Measurements from ENCODE around the gene SMCO1.
"Not testable (repeated sequence)": the region's sequence is repeated elsewhere in the genome, so short reads cannot be mapped to it uniquely, and the experiment has no call there.

SMCO1 gene

DNA sequence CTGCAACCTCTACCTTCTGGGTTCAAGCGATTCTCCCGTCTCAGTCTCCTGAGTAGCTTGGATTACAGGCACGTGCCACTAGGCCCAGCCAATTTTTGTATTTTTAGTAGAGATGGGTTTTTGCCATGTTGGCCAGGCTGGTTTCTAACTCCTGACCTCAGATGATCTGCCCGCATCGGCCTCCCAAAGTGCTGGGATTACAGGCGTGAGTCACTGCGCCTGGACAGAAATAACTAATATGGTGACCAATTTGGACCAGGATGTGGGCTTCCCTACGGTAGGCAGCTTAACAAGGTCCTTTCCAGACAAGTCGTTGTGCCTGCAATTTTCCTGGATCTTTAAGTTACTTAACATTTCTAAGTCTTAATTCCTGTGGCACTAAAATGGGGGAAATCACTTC lies 38.4 kb upstream of the SMCO1 start:
- TF ChIP-seq, protein P1, sequence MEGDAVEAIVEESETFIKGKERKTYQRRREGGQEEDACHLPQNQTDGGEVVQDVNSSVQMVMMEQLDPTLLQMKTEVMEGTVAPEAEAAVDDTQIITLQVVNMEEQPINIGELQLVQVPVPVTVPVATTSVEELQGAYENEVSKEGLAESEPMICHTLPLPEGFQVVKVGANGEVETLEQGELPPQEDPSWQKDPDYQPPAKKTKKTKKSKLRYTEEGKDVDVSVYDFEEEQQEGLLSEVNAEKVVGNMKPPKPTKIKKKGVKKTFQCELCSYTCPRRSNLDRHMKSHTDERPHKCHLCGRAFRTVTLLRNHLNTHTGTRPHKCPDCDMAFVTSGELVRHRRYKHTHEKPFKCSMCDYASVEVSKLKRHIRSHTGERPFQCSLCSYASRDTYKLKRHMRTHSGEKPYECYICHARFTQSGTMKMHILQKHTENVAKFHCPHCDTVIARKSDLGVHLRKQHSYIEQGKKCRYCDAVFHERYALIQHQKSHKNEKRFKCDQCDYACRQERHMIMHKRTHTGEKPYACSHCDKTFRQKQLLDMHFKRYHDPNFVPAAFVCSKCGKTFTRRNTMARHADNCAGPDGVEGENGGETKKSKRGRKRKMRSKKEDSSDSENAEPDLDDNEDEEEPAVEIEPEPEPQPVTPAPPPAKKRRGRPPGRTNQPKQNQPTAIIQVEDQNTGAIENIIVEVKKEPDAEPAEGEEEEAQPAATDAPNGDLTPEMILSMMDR (IDR thresholded peaks at IDR 0.05; ENCODE audit: low read depth, low read length) = no peak
- no peak for DNase-seq (ENCODE audit: extremely low read depth, low read depth)

DNA sequence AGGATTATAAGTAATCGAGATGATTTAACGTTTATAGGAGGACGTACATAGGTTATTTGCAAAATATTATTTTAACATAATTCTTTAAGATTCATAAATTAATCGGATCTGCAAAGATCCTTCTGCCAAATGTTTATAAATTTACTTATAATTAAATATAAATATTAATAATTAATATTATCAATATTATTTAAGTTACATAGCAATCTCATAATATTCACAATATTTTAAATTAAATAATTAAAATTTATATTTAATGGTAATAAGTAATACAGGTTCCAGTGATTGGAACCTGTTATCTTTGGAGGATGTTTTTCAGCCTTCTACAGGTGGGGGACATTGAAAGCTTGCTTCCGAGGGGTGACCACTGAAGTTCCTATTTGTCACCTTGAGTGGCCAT lies 37.1 kb upstream of the SMCO1 start:
- TF ChIP-seq, protein P1 (IDR thresholded peaks at IDR 0.05; ENCODE audit: low read depth, low read length) = no peak

DNA sequence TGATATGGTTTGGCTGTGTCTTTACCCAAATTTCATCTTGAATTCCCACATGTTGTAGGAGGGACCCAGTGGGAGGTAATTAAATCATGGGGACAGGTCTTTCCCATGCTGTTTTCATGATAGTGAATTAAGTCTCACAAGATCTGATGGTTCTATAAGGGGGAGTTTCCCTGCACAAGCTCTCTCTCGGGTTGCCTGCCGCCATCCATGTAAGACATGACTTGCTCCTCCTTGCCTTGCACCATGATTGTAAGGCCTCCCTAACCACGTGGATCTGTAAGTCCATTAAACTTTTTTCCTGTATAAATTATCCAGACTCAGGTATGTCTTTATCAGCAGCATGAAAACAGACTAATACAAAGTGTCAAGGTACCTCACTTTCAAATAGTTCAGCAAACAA lies 35.0 kb upstream of the SMCO1 start:
- not testable (repeated sequence) for DNase-seq (ENCODE audit: extremely low read depth, low read depth)

More for the DNA sequence above, 37.1 kb upstream of the SMCO1 start:
- no peak for DNase-seq (ENCODE audit: extremely low read depth, low read depth)

DNA sequence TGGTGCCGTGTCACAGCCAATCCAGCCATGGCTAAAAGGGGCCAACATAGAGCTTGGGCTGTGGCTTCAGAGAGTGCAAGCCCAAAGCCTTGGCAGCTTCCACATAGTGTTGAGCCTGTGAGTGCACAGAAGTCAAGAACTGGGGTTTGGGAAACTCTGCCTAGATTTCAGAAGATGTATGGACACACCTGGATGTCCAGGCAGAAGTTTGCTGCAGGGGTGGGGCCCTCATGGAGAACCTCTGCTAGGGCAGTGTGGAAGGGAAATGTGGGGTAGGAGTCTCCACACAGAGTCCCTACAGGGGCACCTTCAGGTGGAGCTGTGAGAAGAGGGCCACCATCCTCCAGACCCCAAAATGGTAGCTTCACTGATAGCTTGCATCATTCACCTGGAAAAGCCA lies 34.2 kb upstream of the SMCO1 start:
- DNase-seq (ENCODE audit: extremely low read depth, low read depth) = not testable (repeated sequence)

DNA sequence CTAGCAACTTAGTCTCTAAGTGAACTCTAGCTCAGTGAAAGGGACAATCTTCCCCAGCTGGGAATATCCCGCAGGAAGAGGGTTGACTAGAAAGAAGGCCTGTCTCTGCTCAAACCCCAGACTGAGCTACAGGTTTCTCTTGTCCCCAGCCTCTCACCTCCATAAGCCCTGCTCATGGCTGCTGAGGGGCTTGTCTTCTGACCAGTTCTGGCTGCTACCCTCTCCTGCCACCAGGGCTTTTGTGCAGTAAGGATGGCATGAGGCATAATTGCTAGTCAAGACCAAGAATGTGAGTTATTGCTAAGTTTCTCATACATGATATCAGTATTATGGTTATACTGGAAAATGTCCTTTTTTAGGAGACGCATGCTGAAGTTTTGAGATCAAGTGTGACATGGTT lies 31.9 kb upstream of the SMCO1 start:
- DNase-seq (ENCODE audit: extremely low read depth, low read depth) = no peak
- TF ChIP-seq, protein P1 (IDR thresholded peaks at IDR 0.05; ENCODE audit: low read depth, low read length) = no peak

DNA sequence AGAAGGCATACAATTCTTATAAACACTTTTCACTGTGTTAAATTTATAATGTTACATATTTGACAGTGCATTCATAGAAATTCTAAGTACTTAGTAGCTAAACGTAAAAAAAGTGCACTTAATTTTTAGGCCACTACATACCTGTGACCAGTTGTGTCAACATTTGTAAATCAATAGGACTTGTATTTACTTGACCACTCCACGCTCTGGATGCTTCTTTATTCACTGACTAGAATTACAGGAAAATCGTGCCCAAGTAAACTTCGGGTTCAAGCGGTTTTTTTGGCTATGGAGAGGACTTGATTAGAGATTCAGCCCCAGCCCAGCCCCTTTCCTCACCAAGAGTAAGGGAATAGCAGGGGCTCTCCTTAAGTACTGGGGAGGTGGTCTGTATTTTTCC lies 31.4 kb upstream of the SMCO1 start:
- TF ChIP-seq, protein P1 (IDR thresholded peaks at IDR 0.05; ENCODE audit: low read depth, low read length) = no peak
- no peak for DNase-seq (ENCODE audit: extremely low read depth, low read depth)

DNA sequence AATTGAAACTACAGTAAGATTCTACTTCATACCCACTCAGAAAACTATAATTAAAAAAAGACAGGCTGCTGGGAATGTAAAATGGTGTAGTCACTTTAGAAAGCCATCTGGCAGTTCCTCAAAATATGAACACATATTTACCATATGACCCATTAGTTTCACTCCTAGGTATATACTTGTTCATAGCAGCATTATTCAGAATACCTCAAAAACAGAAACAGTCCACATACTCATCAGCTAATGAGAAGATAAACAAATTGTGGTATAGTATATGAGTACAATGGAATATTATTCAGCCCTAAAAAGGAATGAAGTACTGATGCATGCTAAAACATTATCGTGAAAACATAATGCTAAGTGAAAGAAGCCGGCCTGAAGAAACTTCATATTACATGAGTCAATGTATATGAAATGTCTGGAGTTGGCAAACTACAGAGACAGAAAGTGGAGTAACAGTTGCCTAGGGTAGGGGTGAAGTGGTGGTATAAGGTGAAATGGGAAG lies 29.4 kb upstream of the SMCO1 start:
- no peak for DNase-seq (ENCODE audit: extremely low read depth, low read depth)
- TF ChIP-seq, protein P1 (IDR thresholded peaks at IDR 0.05; ENCODE audit: low read depth, low read length) = no peak

DNA sequence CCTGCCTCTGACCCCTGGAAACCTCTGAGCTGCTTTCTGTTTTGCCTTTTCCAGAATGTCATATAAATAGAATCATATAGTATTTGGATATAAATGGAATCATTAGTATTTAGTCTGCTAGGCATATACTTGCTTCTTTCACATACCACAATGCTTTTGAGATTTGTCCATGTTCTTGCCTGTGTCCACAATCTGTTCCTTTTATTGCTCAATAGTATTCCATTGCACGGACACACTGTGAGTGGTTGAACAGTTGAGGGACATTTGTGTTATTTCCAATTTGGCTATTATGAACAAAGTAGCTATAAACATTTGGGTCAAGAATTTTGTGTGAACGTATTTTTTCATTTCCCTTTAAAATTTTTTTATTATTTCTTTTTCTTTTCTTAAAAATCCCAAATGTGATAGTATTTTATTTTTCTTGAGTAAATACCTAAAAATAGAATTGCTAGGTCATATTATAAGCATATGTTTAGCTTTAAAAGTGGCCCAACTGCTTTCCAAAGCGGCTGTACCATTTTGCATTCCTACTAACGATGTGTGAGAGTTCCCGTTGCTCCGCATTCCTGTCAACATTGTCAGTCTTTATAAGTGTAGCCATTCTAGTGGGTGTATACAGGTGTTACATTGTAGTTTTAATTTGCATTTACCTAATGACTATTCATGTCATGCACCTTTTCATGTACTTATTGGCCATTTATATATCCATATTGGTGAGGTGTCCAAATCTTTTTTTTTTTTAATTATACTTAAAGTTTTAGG lies 26.7 kb upstream of the SMCO1 start:
- no peak for DNase-seq (ENCODE audit: extremely low read depth, low read depth)
- TF ChIP-seq, protein P1 (IDR thresholded peaks at IDR 0.05; ENCODE audit: low read depth, low read length) = no peak
